ENCODE measurements around the gene CACNB4. TPM values are rescaled to one million over a fixed set of nuclear protein-coding genes. Genes with fewer than 3 reads are reported as not detected.
"Not testable (repeated sequence)": the region's sequence is repeated elsewhere in the genome, so short reads cannot be mapped to it uniquely, and the experiment has no call there.

CACNB4 gene
- total RNA-seq, 4 donors from 2014 or later = 0.20 to 1.6 (median 0.90) TPM

GRCh38 chr2:152025678-152026287, 73.1 kb downstream of the CACNB4 start:
- intact Hi-C loops (cut with DNase I; ENCODE audit: low total_unique reads) = no loop called here
- Histone ChIP-seq H3K36me3 (no peaks in the 10 kb centered on the region), H3K27me3 (no peaks in the 10 kb centered on the region), H3K9me3 (no peaks in the 10 kb centered on the region), H3K4me1 (no peaks in the 10 kb centered on the region), H3K4me3 (peak overlapping the region in 1 of 4 donors; percentile 27), H3K27ac (no peak overlapping the region)
- TF ChIP-seq POLR2A (IDR thresholded peaks at IDR 0.05) (no peak), CTCF (IDR thresholded peaks at IDR 0.05) (peak; percentile 87 to 95 (median 89)), EP300 (IDR thresholded peaks at IDR 0.05; ENCODE audit: low read depth) (no peak)
- DNase-seq = peak; percentile 84
- in situ Hi-C loops (cut with MboI; ENCODE audit: low pct_ligation_motif_present in 1 of 4, low pct_unique_long_range_greater_than_20kb in 1 of 4, low sequenced_read_pairs in 3 of 4) = loop anchor here (25.0 kb wide), 2 partner anchors 137 to 612 kb away; no protein-coding TSS in a partner anchor
- 16 to 17% methylated on average over 10 to 15 of the region's 15 CpGs for WGBS, 2 donors (ENCODE audit: low coverage in 1 of 2)

GRCh38 chr2:152024477-152024876, 74.4 kb downstream of the CACNB4 start:
- Histone ChIP-seq H3K4me3 (no peak overlapping the region), H3K9me3 (no peaks in the 10 kb centered on the region), H3K4me1 (no peaks in the 10 kb centered on the region), H3K36me3 (no peaks in the 10 kb centered on the region), H3K27me3 (no peaks in the 10 kb centered on the region), H3K27ac (no peak overlapping the region)
- DNase-seq = no peak
- WGBS, 2 donors (ENCODE audit: low coverage in 1 of 2) = 74% methylated on average over 2 of the region's 2 CpGs; no CpG with 5 or more reads in 1 of the 2 donors
- in situ Hi-C loops (cut with MboI; ENCODE audit: low pct_ligation_motif_present in 1 of 4, low pct_unique_long_range_greater_than_20kb in 1 of 4, low sequenced_read_pairs in 3 of 4) = loop anchor here in 2 of 4 donors (25.0 kb wide), 1 partner anchor 412 kb away; no protein-coding TSS in a partner anchor
- no peak for TF ChIP-seq CTCF (IDR thresholded peaks at IDR 0.05)
- TF ChIP-seq POLR2AphosphoS5 (IDR thresholded peaks at IDR 0.05) = no peak
- TF ChIP-seq POLR2A (IDR thresholded peaks at IDR 0.05) = no peak
- no peak for TF ChIP-seq EP300 (IDR thresholded peaks at IDR 0.05; ENCODE audit: low read depth)
- intact Hi-C loops (cut with DNase I; ENCODE audit: low total_unique reads) = no loop called here

GRCh38 chr2:152022090-152022489, 76.8 kb downstream of the CACNB4 start:
- in situ Hi-C loops (cut with MboI; ENCODE audit: low pct_ligation_motif_present in 1 of 4, low pct_unique_long_range_greater_than_20kb in 1 of 4, low sequenced_read_pairs in 3 of 4) = loop anchor here in 2 of 4 donors (25.0 kb wide), 1 partner anchor 410 kb away; no protein-coding TSS in a partner anchor
- intact Hi-C loops (cut with DNase I; ENCODE audit: low total_unique reads) = no loop called here
- 64 to 71% methylated on average over 3 of the region's 3 CpGs for WGBS, 2 donors (ENCODE audit: low coverage in 1 of 2)
- Histone ChIP-seq H3K36me3 (no peaks in the 10 kb centered on the region), H3K27ac (no peak overlapping the region), H3K4me1 (no peaks in the 10 kb centered on the region), H3K9me3 (no peaks in the 10 kb centered on the region), H3K4me3 (no peak overlapping the region), H3K27me3 (no peaks in the 10 kb centered on the region)
- TF ChIP-seq POLR2AphosphoS5 (IDR thresholded peaks at IDR 0.05) = no peak
- no peak for TF ChIP-seq EP300 (IDR thresholded peaks at IDR 0.05; ENCODE audit: low read depth)
- TF ChIP-seq POLR2A (IDR thresholded peaks at IDR 0.05) = no peak
- no peak for TF ChIP-seq CTCF (IDR thresholded peaks at IDR 0.05)
- no peak for DNase-seq

GRCh38 chr2:152021001-152021400, 77.8 kb downstream of the CACNB4 start:
- H3K4me3 ChIP-seq; H3K36me3 ChIP-seq; intact Hi-C loops (cut with DNase I; ENCODE audit: low total_unique reads); H3K9me3 ChIP-seq; H3K4me1 ChIP-seq; H3K27ac ChIP-seq; H3K27me3 ChIP-seq; DNase-seq: not testable (repeated sequence)
- in situ Hi-C loops (cut with MboI; ENCODE audit: low pct_ligation_motif_present in 1 of 4, low pct_unique_long_range_greater_than_20kb in 1 of 4, low sequenced_read_pairs in 3 of 4) = loop anchor here in 2 of 4 donors (25.0 kb wide), 1 partner anchor 409 kb away; no protein-coding TSS in a partner anchor
- WGBS, 2 donors (ENCODE audit: low coverage in 1 of 2) = 92% methylated on average over 11 of the region's 11 CpGs; no CpG with 5 or more reads in 1 of the 2 donors
